ENCODE results near the gene CEP57.

GRCh38 chr11:95829580-95830259, 39.4 kb downstream of the CEP57 start:
- no peak for TF ChIP-seq CTCF (IDR thresholded peaks at IDR 0.05 in 4 of 5, conservative IDR thresholded peaks at IDR 0.05 in 1 of 5)
- no peak for TF ChIP-seq POLR2A (IDR thresholded peaks at IDR 0.05)
